HUES64 (cell line): ENCODE data around the gene ADAMTS4.
A peak's percentile ranks its signal among the peaks of the same experiment; 100 is the strongest.

ENCODE experiments used
- H3K27ac ChIP-seq: 2 replicates; pipeline ENCODE4 v1.7.0; 2013; ENCODE audit warnings: low read depth, low read length, inconsistent platforms
- H3K27me3 ChIP-seq: 2 replicates; pipeline ENCODE4 v1.6.1; 2013; ENCODE audit warnings: mild to moderate bottlenecking, low read length; ENCODE audit not compliant: insufficient read depth
- H3K36me3 ChIP-seq: 2 replicates; pipeline ENCODE4 v1.6.1; 2013; ENCODE audit warnings: mild to moderate bottlenecking, low read length; ENCODE audit not compliant: insufficient read depth
- H3K4me1 ChIP-seq: 2 replicates; pipeline ENCODE4 v1.6.1; 2013; ENCODE audit warnings: mild to moderate bottlenecking, low read length, moderate library complexity; ENCODE audit not compliant: insufficient read depth
- H3K4me3 ChIP-seq: 2 replicates; pipeline ENCODE4 v1.5.1; 2013; ENCODE audit warnings: mild to moderate bottlenecking, low read length, moderate library complexity
- H3K9ac ChIP-seq: 2 replicates; pipeline ENCODE4 v1.6.1; 2013; ENCODE audit warnings: mild to moderate bottlenecking, low read depth, low read length
- H3K9me3 ChIP-seq: 2 replicates; pipeline ENCODE4 v1.6.1; 2013; ENCODE audit warnings: low read depth, low read length; ENCODE audit not compliant: insufficient read depth
- WGBS: fragments of 150-250, 120-280 bp; methylation state at CpG from one replicate; pipeline ENCODE4 v1.1.7; 2013; ENCODE audit warnings: missing lambda C conversion rate; 5-methylcytosine and 5-hydroxymethylcytosine counted together

Gene ADAMTS4

GRCh38 chr1:161177936-161178244, 21.0 kb downstream of the ADAMTS4 start:
- Histone ChIP-seq H3K27ac (peak overlapping the region; percentile 85; the same call in 1 of the 2 replicates), H3K4me3 (peak overlapping the region; percentile 87), H3K36me3 (peaks cover 25% of the 10 kb centered on the region), H3K4me1 (peaks cover 8% of the 10 kb centered on the region; the same call in 1 of the 2 replicates), H3K9ac (peak overlapping the region; percentile 86), H3K9me3 (no peaks in the 10 kb centered on the region), H3K27me3 (no peaks in the 10 kb centered on the region)
- 50% methylated on average over 9 of the region's 9 CpGs for whole genome bisulfite sequencing

- Histone ChIP-seq H3K27ac (peak within 1 kb of the TSS; percentile 85), H3K9ac (peak within 1 kb of the TSS; percentile 86), H3K36me3 (peaks cover 31% of the 10 kb centered on the region), H3K27me3 (no peaks in the 10 kb centered on the region), H3K9me3 (no peaks in the 10 kb centered on the region), H3K4me3 (peak within 1 kb of the TSS; percentile 87), H3K4me1 (peaks cover 8% of the 10 kb centered on the region; the same call in 1 of the 2 replicates)
- under 1% methylated on average over 50 of the region's 50 CpGs for WGBS
These were observed 21.5 kb downstream of the ADAMTS4 start, which contains the start of gene B4GALT3 for GRCh38 chr1:161177112-161177935. B4GALT3 (minus strand) TSS chr1:161177507; CDS start chr1:161176060, 1,447 bp downstream.

- WGBS, result 35% methylated on average over 12 of the region's 17 CpGs
- Histone ChIP-seq H3K27ac (no peak overlapping the region; the same call in 1 of the 2 replicates), H3K27me3 (no peaks in the 10 kb centered on the region), H3K9ac (peak overlapping the region; percentile 86), H3K4me3 (peak overlapping the region; percentile 87), H3K4me1 (peaks cover 8% of the 10 kb centered on the region; the same call in 1 of the 2 replicates), H3K9me3 (no peaks in the 10 kb centered on the region), H3K36me3 (peaks cover 38% of the 10 kb centered on the region)
These were observed 22.3 kb downstream of the ADAMTS4 start for GRCh38 chr1:161176468-161177111.

- Histone ChIP-seq H3K9ac (no peak overlapping the region), H3K27ac (no peak overlapping the region), H3K9me3 (no peaks in the 10 kb centered on the region), H3K4me1 (peaks cover 8% of the 10 kb centered on the region; the same call in 1 of the 2 replicates), H3K27me3 (no peaks in the 10 kb centered on the region), H3K36me3 (peaks cover 45% of the 10 kb centered on the region), H3K4me3 (peak overlapping the region; percentile 87; the same call in 1 of the 2 replicates)
- 91% methylated on average over 10 of the region's 10 CpGs for WGBS
These were observed 22.9 kb downstream of the ADAMTS4 start for GRCh38 chr1:161175771-161176453.

- 96% methylated on average over 11 of the region's 11 CpGs for WGBS
- Histone ChIP-seq H3K27me3 (no peaks in the 10 kb centered on the region), H3K9me3 (no peaks in the 10 kb centered on the region), H3K9ac (no peak overlapping the region), H3K36me3 (peaks cover 53% of the 10 kb centered on the region), H3K4me3 (no peak overlapping the region), H3K27ac (no peak overlapping the region), H3K4me1 (peaks cover 8% of the 10 kb centered on the region; the same call in 1 of the 2 replicates)
These were observed 23.9 kb downstream of the ADAMTS4 start for GRCh38 chr1:161174911-161175310.

- H3K4me3 ChIP-seq, result no peak overlapping the region
- WGBS, result 94% methylated on average over 11 of the region's 11 CpGs
- H3K4me1 ChIP-seq, result peaks cover 8% of the 10 kb centered on the region; the same call in 1 of the 2 replicates
- no peaks in the 10 kb centered on the region for H3K27me3 ChIP-seq
- H3K9ac ChIP-seq, result no peak overlapping the region
- peaks cover 63% of the 10 kb centered on the region for H3K36me3 ChIP-seq
- no peaks in the 10 kb centered on the region for H3K9me3 ChIP-seq
- no peak overlapping the region for H3K27ac ChIP-seq
These were observed 25.1 kb downstream of the ADAMTS4 start for GRCh38 chr1:161173711-161174110.

GRCh38 chr1:161172776-161173376, 26.0 kb downstream of the ADAMTS4 start:
- 96% methylated on average over 4 of the region's 4 CpGs for WGBS
- peaks cover 64% of the 10 kb centered on the region for H3K36me3 ChIP-seq
- no peaks in the 10 kb centered on the region for H3K27me3 ChIP-seq
- no peak overlapping the region for H3K9ac ChIP-seq
- peaks cover 2% of the 10 kb centered on the region; the same call in 1 of the 2 replicates for H3K4me1 ChIP-seq
- no peaks in the 10 kb centered on the region for H3K9me3 ChIP-seq
- H3K4me3 ChIP-seq, result no peak overlapping the region
- H3K27ac ChIP-seq, result no peak overlapping the region

GRCh38 chr1:161172349-161172748, 26.5 kb downstream of the ADAMTS4 start:
- Histone ChIP-seq H3K4me1 (no peaks in the 10 kb centered on the region), H3K27me3 (no peaks in the 10 kb centered on the region), H3K9ac (no peak overlapping the region), H3K4me3 (no peak overlapping the region), H3K9me3 (no peaks in the 10 kb centered on the region), H3K36me3 (peaks cover 64% of the 10 kb centered on the region), H3K27ac (no peak overlapping the region)
- 100% methylated on average over 1 of the region's 1 CpG for WGBS

GRCh38 chr1:161171696-161172095, 27.2 kb downstream of the ADAMTS4 start:
- Histone ChIP-seq H3K36me3 (peaks cover 64% of the 10 kb centered on the region), H3K4me1 (no peaks in the 10 kb centered on the region), H3K4me3 (no peak overlapping the region), H3K9me3 (no peaks in the 10 kb centered on the region), H3K27me3 (no peaks in the 10 kb centered on the region), H3K9ac (no peak overlapping the region), H3K27ac (no peak overlapping the region)
- WGBS, result 93% methylated on average over 12 of the region's 12 CpGs

GRCh38 chr1:161171191-161171590, 27.7 kb downstream of the ADAMTS4 start:
- Histone ChIP-seq H3K4me3 (no peak overlapping the region), H3K27ac (no peak overlapping the region), H3K4me1 (no peaks in the 10 kb centered on the region), H3K27me3 (no peaks in the 10 kb centered on the region), H3K36me3 (peaks cover 64% of the 10 kb centered on the region), H3K9ac (no peak overlapping the region), H3K9me3 (no peaks in the 10 kb centered on the region)
- 90% methylated on average over 5 of the region's 5 CpGs for WGBS
